ENCODE results near the gene PLXNB3. TPM values are rescaled to one million over a fixed set of nuclear protein-coding genes. Genes with fewer than 3 reads are reported as not detected.
A peak's percentile ranks its signal among the peaks of the same experiment; 100 is the strongest.

PLXNB3 gene
- total and polyA plus RNA-seq, 2 of the 13 experiments (the other 11 are each of a cell fraction or from before 2014, with no cell fraction given): 3.0 to 6.9 TPM

GRCh38 chrX:153763989-153764755 lies at the start of gene PLXNB3 (continued):
- no peak for TF ChIP-seq ZNF597 (CRISPR knock-in tag; IDR thresholded peaks at IDR 0.05)
- TF ChIP-seq PATZ1 (CRISPR knock-in tag; IDR thresholded peaks at IDR 0.05): peak; percentile 48
- TF ChIP-seq PHF21A (CRISPR knock-in tag; IDR thresholded peaks at IDR 0.05): no peak
- TF ChIP-seq HNRNPL (IDR thresholded peaks at IDR 0.05; ENCODE audit: low read depth, low read length): peak; percentile 100
- TF ChIP-seq SALL1 (CRISPR knock-in tag; IDR thresholded peaks at IDR 0.05): 0 out of 2 replicates have a peak, but pooled peaks have one; percentile 0
- no peak for TF ChIP-seq RAD51 (IDR thresholded peaks at IDR 0.05; ENCODE audit: borderline replicate concordance)
- TF ChIP-seq GFI1 (CRISPR knock-in tag; IDR thresholded peaks at IDR 0.05; ENCODE audit: borderline replicate concordance): no peak
- no peak for TF ChIP-seq PAX8 (CRISPR knock-in tag; IDR thresholded peaks at IDR 0.05; ENCODE audit: borderline replicate concordance)
- 0 out of 2 replicates have a peak, but pooled peaks have one; percentile 11 for TF ChIP-seq NFYC (CRISPR knock-in tag; IDR thresholded peaks at IDR 0.05)
- TF ChIP-seq ZNF569 (CRISPR knock-in tag; IDR thresholded peaks at IDR 0.05; ENCODE audit: borderline replicate concordance): no peak
- 0 out of 2 replicates have a peak, but pooled peaks have one; percentile 41 for TF ChIP-seq MTERF4 (CRISPR knock-in tag; IDR thresholded peaks at IDR 0.05)
- peak; percentile 2; the same call in 1 of the 2 replicates for TF ChIP-seq FOSL2 (CRISPR knock-in tag; IDR thresholded peaks at IDR 0.05)
- peak; percentile 16; the same call in 1 of the 2 replicates for TF ChIP-seq IRF2 (CRISPR knock-in tag; IDR thresholded peaks at IDR 0.05)
- TF ChIP-seq RERE (CRISPR knock-in tag; IDR thresholded peaks at IDR 0.05; ENCODE audit: low read depth): no peak
- peak; percentile 96 for TF ChIP-seq CTCF (CRISPR knock-in tag; IDR thresholded peaks at IDR 0.05)

Measured in HepG2 (cell line).